ENCODE results near the gene NAT9. TPM values are rescaled to one million over a fixed set of nuclear protein-coding genes. Genes with fewer than 3 reads are reported as not detected.

The NAT9 gene
- total RNA-seq, 6 experiments from 2014 or later: 10.0 to 23.0 (median 16.3) TPM

DNA sequence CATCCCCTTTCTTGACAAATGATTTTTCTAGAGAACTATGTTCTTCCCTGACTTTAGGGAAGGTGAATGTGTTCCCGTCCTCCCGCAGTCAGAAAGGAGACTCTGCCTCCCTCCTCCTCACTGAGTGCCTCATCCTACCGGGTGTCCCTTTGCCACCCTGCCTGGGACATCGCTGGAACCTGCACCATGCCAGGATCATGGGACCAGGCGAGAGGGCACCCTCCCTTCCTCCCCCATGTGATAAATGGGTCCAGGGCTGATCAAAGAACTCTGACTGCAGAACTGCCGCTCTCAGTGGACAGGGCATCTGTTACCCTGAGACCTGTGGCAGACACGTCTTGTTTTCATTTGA lies 7.4 kb downstream of the NAT9 start:
- Histone ChIP-seq H3K4me1 (peaks cover 0 to 68% (median 29%) of the 10 kb centered on the region in 4 donors), H3K27me3 (no peaks in the 10 kb centered on the region), H3K27ac (peak overlapping the region; percentile 41 to 79 (median 62)), H3K4me3 (no peak overlapping the region), H3K9me3 (no peaks in the 10 kb centered on the region), H3K36me3 (peaks cover 0 to 46% (median 11%) of the 10 kb centered on the region in 4 donors)
- DNase-seq (no peak), ATAC-seq (no peak)
- intact Hi-C loops (cut with DNase I): no loop called here
- TF ChIP-seq CTCF (IDR thresholded peaks at IDR 0.05): no peak
- TF ChIP-seq POLR2A (IDR thresholded peaks at IDR 0.05): no peak
- 60% methylated on average over 7 of the region's 7 CpGs for WGBS (ENCODE audit: insufficient coverage, low coverage, low lambda C conversion rate, missing lambda C conversion rate)

GRCh38 chr17:74768069-74768762 lies 7.9 kb downstream of the NAT9 start:
- H3K27ac ChIP-seq: peak overlapping the region; percentile 62 to 79 (median 65)
- peaks cover 0 to 40% (median 9%) of the 10 kb centered on the region in 4 donors for H3K36me3 ChIP-seq
- H3K4me1 ChIP-seq: peaks cover 0 to 70% (median 30%) of the 10 kb centered on the region in 4 donors
- peak; percentile 69 to 76 (median 72) for ATAC-seq
- H3K9me3 ChIP-seq: no peaks in the 10 kb centered on the region
- no peak overlapping the region for H3K4me3 ChIP-seq
- intact Hi-C loops (cut with DNase I): no loop called here
- WGBS (ENCODE audit: insufficient coverage, low coverage, low lambda C conversion rate, missing lambda C conversion rate): 37% methylated on average over 8 of the region's 17 CpGs
- TF ChIP-seq POLR2A (IDR thresholded peaks at IDR 0.05) (peak; percentile 52), CTCF (IDR thresholded peaks at IDR 0.05) (peak in 2 of 4 donors; percentile 5 to 15)
- no peaks in the 10 kb centered on the region for H3K27me3 ChIP-seq
- peak; percentile 92 to 94 (median 93) for DNase-seq

- ATAC-seq: no peak
- H3K9me3 ChIP-seq: no peaks in the 10 kb centered on the region
- no peak overlapping the region for H3K4me3 ChIP-seq
- no peak for DNase-seq
- TF ChIP-seq POLR2A (IDR thresholded peaks at IDR 0.05) (no peak), CTCF (IDR thresholded peaks at IDR 0.05) (no peak)
- peak overlapping the region; percentile 62 to 79 (median 65) for H3K27ac ChIP-seq
- no peaks in the 10 kb centered on the region for H3K27me3 ChIP-seq
- peaks cover 0 to 81% (median 36%) of the 10 kb centered on the region in 4 donors for H3K4me1 ChIP-seq
- 92% methylated on average over 2 of the region's 10 CpGs for WGBS (ENCODE audit: insufficient coverage, low coverage, low lambda C conversion rate, missing lambda C conversion rate)
- H3K36me3 ChIP-seq: peaks cover 0 to 30% (median 3%) of the 10 kb centered on the region in 4 donors
- intact Hi-C loops (cut with DNase I): no loop called here
Observed at GRCh38 chr17:74767111-74767516, 9.0 kb downstream of the NAT9 start.

GRCh38 chr17:74766413-74766812 lies 9.7 kb downstream of the NAT9 start:
- DNase-seq (no peak), ATAC-seq (no peak)
- Histone ChIP-seq H3K4me3 (no peak overlapping the region), H3K4me1 (peaks cover 0 to 87% (median 40%) of the 10 kb centered on the region in 4 donors), H3K9me3 (no peaks in the 10 kb centered on the region), H3K36me3 (peaks cover 0 to 23% (median 2%) of the 10 kb centered on the region in 4 donors), H3K27ac (peak overlapping the region in 1 of 3 donors; percentile 79), H3K27me3 (no peaks in the 10 kb centered on the region)
- intact Hi-C loops (cut with DNase I): no loop called here
- 51% methylated on average over 2 of the region's 2 CpGs for WGBS (ENCODE audit: insufficient coverage, low coverage, low lambda C conversion rate, missing lambda C conversion rate)
- no peak for TF ChIP-seq CTCF (IDR thresholded peaks at IDR 0.05)
- TF ChIP-seq POLR2A (IDR thresholded peaks at IDR 0.05): no peak

Data from right lobe of liver (tissue), 6 donors.